Measurements from ENCODE around the gene TMED10. TPM values are rescaled to one million over a fixed set of nuclear protein-coding genes. Genes with fewer than 3 reads are reported as not detected.
A peak's percentile ranks its signal among the peaks of the same experiment; 100 is the strongest.
"Not testable (repeated sequence)": the region's sequence is repeated elsewhere in the genome, so short reads cannot be mapped to it uniquely, and the experiment has no call there.

TMED10 gene
- polyA plus RNA-seq, 6 donors from 2014 or later = 228 to 283 (median 252) TPM

DNA sequence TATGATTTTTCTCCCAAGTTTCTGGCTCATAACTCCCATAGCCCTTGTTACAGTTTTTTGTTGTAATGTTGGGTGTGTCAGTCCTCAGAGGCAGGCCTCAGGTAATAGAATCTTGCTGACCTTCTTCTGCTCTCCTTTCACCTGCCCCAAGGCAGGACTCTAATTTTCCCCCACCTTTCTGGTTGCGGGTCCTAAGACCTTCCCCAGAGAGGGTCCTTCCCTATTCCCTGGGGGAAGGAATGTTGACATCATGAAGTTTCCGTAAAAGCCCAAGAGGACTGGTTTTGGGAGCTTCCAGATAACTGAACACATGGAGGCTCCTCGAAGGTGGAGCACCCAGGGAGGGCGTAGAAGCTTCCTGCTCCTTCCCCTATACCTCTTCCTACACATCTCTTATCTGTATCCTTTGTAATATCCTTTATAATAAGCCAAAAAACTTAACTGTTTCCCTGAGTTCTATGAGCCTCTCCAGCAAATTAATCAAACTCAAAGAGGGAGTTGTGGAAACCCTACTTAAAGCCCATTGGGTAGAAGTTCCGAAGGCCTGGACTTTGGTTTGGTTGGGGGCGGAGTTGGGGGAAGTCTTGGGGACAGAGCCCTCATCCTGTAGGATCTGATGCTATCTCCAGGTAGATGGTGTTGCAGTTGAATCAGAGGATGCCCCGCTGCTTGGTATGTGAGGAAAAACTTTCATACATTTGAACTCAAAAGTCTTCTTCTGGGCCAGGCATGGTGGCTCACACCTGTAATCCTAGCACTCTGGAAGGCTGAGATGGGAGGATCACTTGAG lies 9.0 kb upstream of the TMED10 start:
- no peak overlapping the region for H3K4me3 Mint-ChIP-seq
- H3K27ac Mint-ChIP-seq = peak overlapping the region in 4 of 6 donors; percentile 43 to 93 (median 68)

GRCh38 chr14:75184492-75184891 lies 8.1 kb upstream of the TMED10 start:
- Mint-ChIP-seq H3K4me3 (no peak overlapping the region), H3K27ac (peak overlapping the region in 3 of 6 donors; percentile 4 to 72 (median 36)), H3K9me3 (no peaks in the 10 kb centered on the region), H3K36me3 (no peaks in the 10 kb centered on the region), H3K4me1 (peaks cover 18 to 25% (median 24%) of the 10 kb centered on the region in 3 donors), H3K27me3 (peaks cover 0 to 6% (median 0%) of the 10 kb centered on the region in 3 donors)
- ATAC-seq (ENCODE audit: low read depth in 2 of 2) (no peak), DNase-seq (no peak)

More for the DNA sequence above, 9.0 kb upstream of the TMED10 start:
- no peak for ATAC-seq (ENCODE audit: low read depth in 2 of 2)
- Mint-ChIP-seq H3K36me3 (no peaks in the 10 kb centered on the region), H3K4me1 (peaks cover 18 to 26% (median 25%) of the 10 kb centered on the region in 3 donors), H3K27me3 (peaks cover 0 to 6% (median 0%) of the 10 kb centered on the region in 3 donors), H3K9me3 (no peaks in the 10 kb centered on the region)
- DNase-seq = no peak

GRCh38 chr14:75184039-75184438 lies 7.6 kb upstream of the TMED10 start:
- Mint-ChIP-seq H3K9me3 (no peaks in the 10 kb centered on the region), H3K36me3 (no peaks in the 10 kb centered on the region), H3K27me3 (peaks cover 0 to 6% (median 0%) of the 10 kb centered on the region in 3 donors), H3K4me3 (no peak overlapping the region), H3K27ac (no peak overlapping the region), H3K4me1 (peaks cover 16 to 21% (median 19%) of the 10 kb centered on the region in 3 donors)
- ATAC-seq (ENCODE audit: low read depth in 2 of 2) (no peak), DNase-seq (no peak)

DNA sequence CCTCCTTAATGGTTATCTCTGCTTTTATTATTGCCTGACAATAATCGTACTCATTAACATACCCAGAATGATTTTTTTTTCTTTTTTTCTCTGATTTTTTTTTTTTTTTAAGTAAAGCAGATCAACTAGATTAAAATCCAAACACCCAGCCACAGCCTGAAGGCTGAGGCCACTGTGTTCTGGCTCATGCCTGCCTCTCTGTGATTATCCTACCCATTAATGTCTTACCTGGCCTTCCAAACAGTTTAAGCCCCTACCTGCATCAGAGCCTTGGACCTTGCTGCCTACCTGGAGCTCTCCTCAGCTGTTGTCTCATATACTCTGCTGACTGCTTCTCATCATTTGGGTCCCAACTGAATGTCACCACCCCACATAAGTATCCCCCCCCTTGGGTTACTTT lies 6.8 kb upstream of the TMED10 start:
- Mint-ChIP-seq H3K27me3 (peaks cover 0 to 6% (median 0%) of the 10 kb centered on the region in 3 donors), H3K27ac (peak overlapping the region in 2 of 6 donors; percentile 7 to 57), H3K36me3 (no peaks in the 10 kb centered on the region), H3K4me3 (no peak overlapping the region), H3K4me1 (peaks cover 8 to 13% (median 11%) of the 10 kb centered on the region in 3 donors), H3K9me3 (no peaks in the 10 kb centered on the region)
- ATAC-seq (ENCODE audit: low read depth in 2 of 2) (no peak), DNase-seq (no peak)

DNA sequence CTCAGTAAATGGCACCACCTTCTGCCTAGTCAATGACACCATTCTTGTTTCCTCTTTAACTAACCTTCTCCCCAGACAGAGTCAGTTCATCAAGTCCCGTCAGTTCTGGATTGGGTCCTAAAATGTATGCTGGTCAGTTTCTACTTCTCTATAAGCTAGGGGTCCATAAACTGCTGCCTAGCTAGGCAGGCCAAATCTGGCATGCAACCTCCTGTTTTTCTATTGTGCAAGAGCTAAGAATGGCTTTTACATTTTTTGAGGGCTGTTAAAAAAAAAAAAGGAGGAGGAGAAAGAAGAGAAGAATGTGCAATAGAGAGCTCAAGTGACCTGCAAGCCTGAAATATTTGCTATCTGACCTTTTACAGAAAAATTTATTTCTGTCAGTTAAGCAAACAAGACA lies 6.4 kb upstream of the TMED10 start:
- H3K36me3 Mint-ChIP-seq = no peaks in the 10 kb centered on the region
- no peak overlapping the region for H3K4me3 Mint-ChIP-seq
- DNase-seq (no peak), ATAC-seq (ENCODE audit: low read depth in 2 of 2) (no peak)
- peaks cover 0 to 6% (median 0%) of the 10 kb centered on the region in 3 donors for H3K27me3 Mint-ChIP-seq
- peak overlapping the region in 1 of 6 donors; percentile 82 for H3K27ac Mint-ChIP-seq
- no peaks in the 10 kb centered on the region for H3K9me3 Mint-ChIP-seq
- H3K4me1 Mint-ChIP-seq = peaks cover 5 to 9% (median 7%) of the 10 kb centered on the region in 3 donors

- not testable (repeated sequence) for ATAC-seq (ENCODE audit: low read depth in 2 of 2); H3K9me3 Mint-ChIP-seq; H3K36me3 Mint-ChIP-seq; H3K4me3 Mint-ChIP-seq; DNase-seq; H3K27me3 Mint-ChIP-seq; H3K4me1 Mint-ChIP-seq
- peak overlapping the region in 1 of 6 donors; percentile 16 for H3K27ac Mint-ChIP-seq
These were observed 5.8 kb upstream of the TMED10 start for GRCh38 chr14:75182163-75182562.

- Mint-ChIP-seq H3K9me3 (no peaks in the 10 kb centered on the region), H3K4me1 (peaks cover 3 to 9% (median 8%) of the 10 kb centered on the region in 3 donors), H3K27me3 (peaks cover 0 to 6% (median 0%) of the 10 kb centered on the region in 3 donors), H3K36me3 (no peaks in the 10 kb centered on the region), H3K27ac (peak overlapping the region in 1 of 6 donors; percentile 36), H3K4me3 (no peak overlapping the region)
- DNase-seq (no peak), ATAC-seq (ENCODE audit: low read depth in 2 of 2) (no peak)
These were observed 5.1 kb upstream of the TMED10 start for GRCh38 chr14:75181293-75182062.

DNA sequence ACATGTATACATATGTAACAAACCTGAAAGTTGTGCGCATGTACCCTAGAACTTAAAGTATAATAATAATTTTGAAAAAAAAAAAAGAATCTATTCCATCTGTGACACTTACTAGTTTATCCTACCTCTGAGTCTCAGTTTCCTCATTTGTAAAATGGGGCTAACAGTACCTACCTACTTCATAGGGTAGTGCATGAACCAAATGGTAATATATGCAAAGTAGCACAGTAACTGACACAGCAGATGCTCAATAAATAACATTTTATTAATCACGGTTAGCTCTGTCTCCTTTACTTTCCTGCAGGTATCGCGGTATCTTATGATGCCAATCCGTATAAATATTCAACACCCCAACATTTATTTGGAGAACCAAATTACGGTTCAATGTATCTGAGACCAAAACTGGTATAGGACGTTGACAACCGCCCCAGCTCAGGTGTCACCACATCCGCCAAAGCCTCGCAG lies 703 bp downstream of the TMED10 start:
- ATAC-seq (ENCODE audit: low read depth in 2 of 2) (peak in 1 of 2 donors; percentile 9), DNase-seq (no peak)
- Mint-ChIP-seq H3K4me1 (peaks cover 27 to 44% (median 29%) of the 10 kb centered on the region in 3 donors), H3K9me3 (no peaks in the 10 kb centered on the region), H3K36me3 (no peaks in the 10 kb centered on the region), H3K27ac (peak overlapping the region; percentile 98 to 100 (median 100)), H3K27me3 (no peaks in the 10 kb centered on the region), H3K4me3 (peak overlapping the region; percentile 92 to 98 (median 96))

- peak overlapping the region in 4 of 8 donors; percentile 23 to 96 (median 78) for H3K4me3 Mint-ChIP-seq
- ATAC-seq (ENCODE audit: low read depth in 2 of 2) (no peak), DNase-seq (no peak)
- peak overlapping the region; percentile 58 to 100 (median 85) for H3K27ac Mint-ChIP-seq
- H3K9me3 Mint-ChIP-seq = no peaks in the 10 kb centered on the region
- peaks cover 34 to 57% (median 40%) of the 10 kb centered on the region in 3 donors for H3K4me1 Mint-ChIP-seq
- no peaks in the 10 kb centered on the region for H3K27me3 Mint-ChIP-seq
- H3K36me3 Mint-ChIP-seq = no peaks in the 10 kb centered on the region
These were observed 2.3 kb downstream of the TMED10 start for GRCh38 chr14:75174066-75174465.

GRCh38 chr14:75170772-75171171 lies 5.6 kb downstream of the TMED10 start:
- no peaks in the 10 kb centered on the region for H3K36me3 Mint-ChIP-seq
- DNase-seq = no peak
- no peaks in the 10 kb centered on the region for H3K27me3 Mint-ChIP-seq
- peak overlapping the region; percentile 14 to 54 (median 35) for H3K27ac Mint-ChIP-seq
- H3K4me1 Mint-ChIP-seq = peaks cover 45 to 81% (median 62%) of the 10 kb centered on the region in 3 donors
- no peak overlapping the region for H3K4me3 Mint-ChIP-seq
- no peaks in the 10 kb centered on the region for H3K9me3 Mint-ChIP-seq
- ATAC-seq (ENCODE audit: low read depth in 2 of 2) = no peak

GRCh38 chr14:75168586-75169335 lies 7.7 kb downstream of the TMED10 start:
- H3K4me1 Mint-ChIP-seq = peaks cover 37 to 66% (median 52%) of the 10 kb centered on the region in 3 donors
- H3K27ac Mint-ChIP-seq = peak overlapping the region in 2 of 6 donors; percentile 3 to 57

GRCh38 chr14:75167325-75167724 lies 9.1 kb downstream of the TMED10 start:
- H3K9me3 Mint-ChIP-seq = no peaks in the 10 kb centered on the region

More at GRCh38 chr14:75168586-75169335, 7.7 kb downstream of the TMED10 start:
- Mint-ChIP-seq H3K9me3 (no peaks in the 10 kb centered on the region), H3K4me3 (peak overlapping the region in 1 of 8 donors; percentile 16), H3K36me3 (no peaks in the 10 kb centered on the region), H3K27me3 (no peaks in the 10 kb centered on the region)
- ATAC-seq (ENCODE audit: low read depth in 2 of 2) (no peak), DNase-seq (no peak)

More at GRCh38 chr14:75167325-75167724, 9.1 kb downstream of the TMED10 start:
- ATAC-seq (ENCODE audit: low read depth in 2 of 2) (no peak), DNase-seq (no peak)
- Mint-ChIP-seq H3K4me3 (no peak overlapping the region), H3K4me1 (peaks cover 37 to 59% (median 45%) of the 10 kb centered on the region in 3 donors), H3K36me3 (no peaks in the 10 kb centered on the region), H3K27ac (peak overlapping the region in 3 of 6 donors; percentile 9 to 66 (median 50)), H3K27me3 (no peaks in the 10 kb centered on the region)
